GM23338 (cell line): Measurements from ENCODE around the gene TMEM9.

ENCODE experiments used
- CREB1 ChIP-seq: fragments of 250-450 bp; sonication (Bioruptor Pico); IDR thresholded peaks from 2 replicates; pipeline ENCODE4 v1.5.0; 2020; ENCODE audit warnings: low read depth, mild to moderate bottlenecking, moderate library complexity
- EZH2 ChIP-seq: fragments of 200-600 bp; sonication (generic); IDR thresholded peaks from one replicate; pipeline ENCODE4 v1.8.0; 2017; ENCODE audit warnings: antibody characterized with exemption, mild to moderate bottlenecking, low read depth; ENCODE audit not compliant: unreplicated experiment
- EZH2phosphoT487 ChIP-seq: fragments of 200-600 bp; sonication (generic); IDR thresholded peaks from one replicate; pipeline ENCODE4 v1.8.1; 2018; ENCODE audit warnings: antibody characterized with exemption; ENCODE audit not compliant: unreplicated experiment
- JUNB ChIP-seq: IDR thresholded peaks from one replicate; pipeline ENCODE4 v1.6.1; 2016; ENCODE audit warnings: antibody characterized with exemption; ENCODE audit not compliant: unreplicated experiment
- NANOG ChIP-seq: IDR thresholded peaks from 2 replicates; pipeline ENCODE4 v1.6.1; 2016; ENCODE audit warnings: antibody characterized with exemption, borderline replicate concordance
- POLR2AphosphoS5 ChIP-seq: IDR thresholded peaks from 2 replicates; pipeline ENCODE4 v1.6.1; 2016; ENCODE audit warnings: antibody characterized with exemption, low read depth
- REST ChIP-seq: IDR thresholded peaks from one replicate; pipeline ENCODE4 v1.6.1; 2018; ENCODE audit warnings: antibody characterized with exemption; ENCODE audit not compliant: unreplicated experiment
- STAT1 ChIP-seq: IDR thresholded peaks from one replicate; pipeline ENCODE4 v1.6.1; 2016; ENCODE audit warnings: antibody characterized with exemption; ENCODE audit not compliant: unreplicated experiment
- ZNF114 ChIP-seq: fragments of 250-450 bp; sonication (Bioruptor Pico); IDR thresholded peaks from 2 replicates; pipeline ENCODE4 v1.5.0; 2020; ENCODE audit warnings: mild to moderate bottlenecking, moderate library complexity
- ZNF331 ChIP-seq: fragments of 250-450 bp; sonication (Bioruptor Pico); IDR thresholded peaks from 2 replicates; pipeline ENCODE4 v1.5.0; 2020; ENCODE audit warnings: low read depth, mild to moderate bottlenecking, moderate library complexity
- TF ChIP-seq, protein P1 (sequence below), 2 experiments: fragments of 200-600 bp in 1 of 2; sonication (generic) in 1 of 2; conservative IDR thresholded peaks; 2 replicates each; pipeline versions ENCODE4 v1.5.1 to v1.6.1; 2016 to 2017; ENCODE audit warnings: antibody characterized with exemption in 2 of 2, low read depth in 2 of 2, mild to moderate bottlenecking in 2 of 2, moderate library complexity in 1 of 2
- TF ChIP-seq, protein P2 (sequence below): IDR thresholded peaks from 2 replicates; pipeline ENCODE4 v1.6.1; 2016; ENCODE audit warnings: antibody characterized with exemption

DNA sequence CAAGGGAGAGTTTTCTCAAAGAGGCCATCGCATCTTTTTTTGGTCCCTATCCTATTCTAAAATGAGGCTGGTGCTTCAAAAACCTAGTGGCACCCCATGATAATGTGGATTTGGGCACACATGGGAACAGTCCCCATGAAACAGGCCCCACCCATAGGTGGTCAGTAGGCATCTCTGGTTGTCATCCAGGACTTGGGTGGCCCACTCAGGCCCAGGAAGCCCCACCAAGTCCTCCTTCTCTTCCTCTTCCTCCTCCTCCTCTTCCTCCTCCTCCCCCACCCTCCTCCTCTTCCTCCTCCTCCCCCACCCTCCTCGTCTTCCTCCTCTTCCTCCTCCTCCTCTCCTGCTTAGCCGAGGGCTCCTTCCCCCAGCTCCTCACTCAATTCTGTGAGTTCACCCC, 42.6 kb downstream of the TMEM9 start:
- TF ChIP-seq JUNB: no peak
- TF ChIP-seq, protein P1, sequence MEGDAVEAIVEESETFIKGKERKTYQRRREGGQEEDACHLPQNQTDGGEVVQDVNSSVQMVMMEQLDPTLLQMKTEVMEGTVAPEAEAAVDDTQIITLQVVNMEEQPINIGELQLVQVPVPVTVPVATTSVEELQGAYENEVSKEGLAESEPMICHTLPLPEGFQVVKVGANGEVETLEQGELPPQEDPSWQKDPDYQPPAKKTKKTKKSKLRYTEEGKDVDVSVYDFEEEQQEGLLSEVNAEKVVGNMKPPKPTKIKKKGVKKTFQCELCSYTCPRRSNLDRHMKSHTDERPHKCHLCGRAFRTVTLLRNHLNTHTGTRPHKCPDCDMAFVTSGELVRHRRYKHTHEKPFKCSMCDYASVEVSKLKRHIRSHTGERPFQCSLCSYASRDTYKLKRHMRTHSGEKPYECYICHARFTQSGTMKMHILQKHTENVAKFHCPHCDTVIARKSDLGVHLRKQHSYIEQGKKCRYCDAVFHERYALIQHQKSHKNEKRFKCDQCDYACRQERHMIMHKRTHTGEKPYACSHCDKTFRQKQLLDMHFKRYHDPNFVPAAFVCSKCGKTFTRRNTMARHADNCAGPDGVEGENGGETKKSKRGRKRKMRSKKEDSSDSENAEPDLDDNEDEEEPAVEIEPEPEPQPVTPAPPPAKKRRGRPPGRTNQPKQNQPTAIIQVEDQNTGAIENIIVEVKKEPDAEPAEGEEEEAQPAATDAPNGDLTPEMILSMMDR (conservative IDR thresholded peaks at IDR 0.05; ENCODE audit: low read depth in 2 of 2): no peak
- TF ChIP-seq REST: no peak
- no peak for TF ChIP-seq POLR2AphosphoS5
- TF ChIP-seq EZH2: no peak
- no peak for TF ChIP-seq CREB1 (CRISPR knock-in tag)
- no peak for TF ChIP-seq ZNF114
- TF ChIP-seq, protein P2, sequence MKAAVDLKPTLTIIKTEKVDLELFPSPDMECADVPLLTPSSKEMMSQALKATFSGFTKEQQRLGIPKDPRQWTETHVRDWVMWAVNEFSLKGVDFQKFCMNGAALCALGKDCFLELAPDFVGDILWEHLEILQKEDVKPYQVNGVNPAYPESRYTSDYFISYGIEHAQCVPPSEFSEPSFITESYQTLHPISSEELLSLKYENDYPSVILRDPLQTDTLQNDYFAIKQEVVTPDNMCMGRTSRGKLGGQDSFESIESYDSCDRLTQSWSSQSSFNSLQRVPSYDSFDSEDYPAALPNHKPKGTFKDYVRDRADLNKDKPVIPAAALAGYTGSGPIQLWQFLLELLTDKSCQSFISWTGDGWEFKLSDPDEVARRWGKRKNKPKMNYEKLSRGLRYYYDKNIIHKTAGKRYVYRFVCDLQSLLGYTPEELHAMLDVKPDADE: no peak
- TF ChIP-seq EZH2phosphoT487: no peak
- TF ChIP-seq NANOG: no peak
- no peak for TF ChIP-seq STAT1
- TF ChIP-seq ZNF331 (CRISPR knock-in tag): no peak
